ENCODE results near the gene VPS26C.
"Not testable (repeated sequence)": the region's sequence is repeated elsewhere in the genome, so short reads cannot be mapped to it uniquely, and the experiment has no call there.

VPS26C gene

DNA sequence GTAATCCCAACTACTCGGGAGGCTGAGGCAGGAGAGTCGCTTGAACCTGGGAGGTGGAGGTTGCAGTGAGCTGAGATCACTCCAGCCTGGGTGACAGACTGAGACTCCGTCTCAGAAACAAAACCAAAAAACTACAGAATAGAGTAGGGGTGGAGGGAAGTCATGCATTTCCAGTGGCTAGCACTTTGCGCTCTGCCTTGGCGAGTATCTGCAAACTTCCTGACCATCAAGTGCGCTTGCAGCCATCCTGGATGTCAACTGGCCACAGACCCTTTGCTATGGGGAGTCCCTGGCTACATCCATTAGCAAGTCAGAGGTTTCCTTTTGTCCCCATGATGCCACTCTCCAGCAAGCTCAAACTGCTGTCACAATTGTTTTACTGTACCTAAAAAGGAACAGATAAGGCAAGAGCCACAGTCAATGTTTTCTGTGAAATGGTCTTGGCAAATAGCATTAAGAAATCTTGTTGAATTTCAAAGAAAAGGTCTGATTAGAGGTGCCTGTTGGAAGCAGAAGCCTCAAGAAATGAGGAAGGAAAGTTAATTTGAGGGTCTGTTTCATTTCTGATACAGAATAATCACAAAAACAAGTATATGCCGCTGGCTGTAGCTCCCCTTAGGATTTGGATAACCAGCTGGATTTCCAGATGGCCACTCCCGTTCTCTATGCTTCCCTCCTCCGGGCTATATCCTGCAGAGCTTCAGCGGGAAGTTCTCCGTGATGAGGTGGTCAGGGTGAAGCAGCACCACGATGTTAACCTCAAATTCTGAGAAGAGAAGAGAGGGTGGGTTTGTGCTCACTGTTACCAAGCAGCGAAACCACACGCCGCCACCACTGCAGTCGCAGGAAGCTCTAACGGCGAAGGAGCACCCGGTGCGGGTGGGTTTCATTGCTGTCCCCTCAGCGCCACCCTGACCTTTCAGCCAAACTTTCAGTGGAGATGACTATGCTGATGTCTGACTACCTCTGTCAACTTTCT lies 42.0 kb downstream of the VPS26C start:
- TF ChIP-seq, protein P1, sequence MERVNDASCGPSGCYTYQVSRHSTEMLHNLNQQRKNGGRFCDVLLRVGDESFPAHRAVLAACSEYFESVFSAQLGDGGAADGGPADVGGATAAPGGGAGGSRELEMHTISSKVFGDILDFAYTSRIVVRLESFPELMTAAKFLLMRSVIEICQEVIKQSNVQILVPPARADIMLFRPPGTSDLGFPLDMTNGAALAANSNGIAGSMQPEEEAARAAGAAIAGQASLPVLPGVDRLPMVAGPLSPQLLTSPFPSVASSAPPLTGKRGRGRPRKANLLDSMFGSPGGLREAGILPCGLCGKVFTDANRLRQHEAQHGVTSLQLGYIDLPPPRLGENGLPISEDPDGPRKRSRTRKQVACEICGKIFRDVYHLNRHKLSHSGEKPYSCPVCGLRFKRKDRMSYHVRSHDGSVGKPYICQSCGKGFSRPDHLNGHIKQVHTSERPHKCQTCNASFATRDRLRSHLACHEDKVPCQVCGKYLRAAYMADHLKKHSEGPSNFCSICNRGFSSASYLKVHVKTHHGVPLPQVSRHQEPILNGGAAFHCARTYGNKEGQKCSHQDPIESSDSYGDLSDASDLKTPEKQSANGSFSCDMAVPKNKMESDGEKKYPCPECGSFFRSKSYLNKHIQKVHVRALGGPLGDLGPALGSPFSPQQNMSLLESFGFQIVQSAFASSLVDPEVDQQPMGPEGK (CRISPR knock-in tag; IDR thresholded peaks at IDR 0.05; ENCODE audit: borderline replicate concordance), result no peak
- no peak for TF ChIP-seq ZFP3 (CRISPR knock-in tag; IDR thresholded peaks at IDR 0.05)
- TF ChIP-seq ZNF565 (CRISPR knock-in tag; conservative IDR thresholded peaks at IDR 0.05; ENCODE audit: low read depth), result no peak
- TF ChIP-seq, protein P2, sequence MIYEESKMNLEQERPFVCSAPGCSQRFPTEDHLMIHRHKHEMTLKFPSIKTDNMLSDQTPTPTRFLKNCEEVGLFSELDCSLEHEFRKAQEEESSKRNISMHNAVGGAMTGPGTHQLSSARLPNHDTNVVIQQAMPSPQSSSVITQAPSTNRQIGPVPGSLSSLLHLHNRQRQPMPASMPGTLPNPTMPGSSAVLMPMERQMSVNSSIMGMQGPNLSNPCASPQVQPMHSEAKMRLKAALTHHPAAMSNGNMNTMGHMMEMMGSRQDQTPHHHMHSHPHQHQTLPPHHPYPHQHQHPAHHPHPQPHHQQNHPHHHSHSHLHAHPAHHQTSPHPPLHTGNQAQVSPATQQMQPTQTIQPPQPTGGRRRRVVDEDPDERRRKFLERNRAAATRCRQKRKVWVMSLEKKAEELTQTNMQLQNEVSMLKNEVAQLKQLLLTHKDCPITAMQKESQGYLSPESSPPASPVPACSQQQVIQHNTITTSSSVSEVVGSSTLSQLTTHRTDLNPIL (CRISPR knock-in tag; IDR thresholded peaks at IDR 0.05; ENCODE audit: low read depth), result no peak
- no peak for ATAC-seq

DNA sequence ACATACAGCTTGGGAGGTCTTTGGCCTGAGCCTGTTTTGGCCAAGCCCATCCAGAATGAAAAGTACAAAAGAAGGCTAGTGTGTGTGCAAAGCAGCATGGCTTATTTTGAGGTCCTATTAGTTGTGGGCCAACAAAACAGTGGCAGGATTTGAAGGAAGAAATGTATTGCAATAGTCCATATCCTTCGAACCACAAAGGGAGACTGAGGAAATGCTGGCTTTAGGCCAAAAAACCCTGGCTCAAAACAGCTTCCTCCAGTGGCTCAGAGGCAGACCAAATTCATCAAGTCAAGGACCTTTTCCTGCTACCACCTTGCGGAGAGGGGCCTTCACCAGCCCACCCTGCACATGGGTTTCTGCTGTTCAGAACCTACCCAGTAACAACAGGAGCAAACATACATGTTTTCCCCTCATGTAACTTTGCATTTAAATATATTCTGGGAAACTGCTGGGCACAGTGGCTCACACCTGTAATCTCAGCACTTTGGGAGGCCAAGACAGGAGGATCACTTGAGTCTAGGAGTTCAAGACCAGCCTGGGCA lies 43.3 kb downstream of the VPS26C start:
- TF ChIP-seq ESRRG (CRISPR knock-in tag; IDR thresholded peaks at IDR 0.05), result no peak
- TF ChIP-seq, protein P3, sequence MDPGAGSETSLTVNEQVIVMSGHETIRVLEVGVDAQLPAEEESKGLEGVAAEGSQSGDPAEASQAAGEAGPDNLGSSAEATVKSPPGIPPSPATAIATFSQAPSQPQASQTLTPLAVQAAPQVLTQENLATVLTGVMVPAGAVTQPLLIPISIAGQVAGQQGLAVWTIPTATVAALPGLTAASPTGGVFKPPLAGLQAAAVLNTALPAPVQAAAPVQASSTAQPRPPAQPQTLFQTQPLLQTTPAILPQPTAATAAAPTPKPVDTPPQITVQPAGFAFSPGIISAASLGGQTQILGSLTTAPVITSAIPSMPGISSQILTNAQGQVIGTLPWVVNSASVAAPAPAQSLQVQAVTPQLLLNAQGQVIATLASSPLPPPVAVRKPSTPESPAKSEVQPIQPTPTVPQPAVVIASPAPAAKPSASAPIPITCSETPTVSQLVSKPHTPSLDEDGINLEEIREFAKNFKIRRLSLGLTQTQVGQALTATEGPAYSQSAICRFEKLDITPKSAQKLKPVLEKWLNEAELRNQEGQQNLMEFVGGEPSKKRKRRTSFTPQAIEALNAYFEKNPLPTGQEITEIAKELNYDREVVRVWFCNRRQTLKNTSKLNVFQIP (CRISPR knock-in tag; IDR thresholded peaks at IDR 0.05; ENCODE audit: borderline replicate concordance, low read depth), result no peak
- TF ChIP-seq, protein P4, sequence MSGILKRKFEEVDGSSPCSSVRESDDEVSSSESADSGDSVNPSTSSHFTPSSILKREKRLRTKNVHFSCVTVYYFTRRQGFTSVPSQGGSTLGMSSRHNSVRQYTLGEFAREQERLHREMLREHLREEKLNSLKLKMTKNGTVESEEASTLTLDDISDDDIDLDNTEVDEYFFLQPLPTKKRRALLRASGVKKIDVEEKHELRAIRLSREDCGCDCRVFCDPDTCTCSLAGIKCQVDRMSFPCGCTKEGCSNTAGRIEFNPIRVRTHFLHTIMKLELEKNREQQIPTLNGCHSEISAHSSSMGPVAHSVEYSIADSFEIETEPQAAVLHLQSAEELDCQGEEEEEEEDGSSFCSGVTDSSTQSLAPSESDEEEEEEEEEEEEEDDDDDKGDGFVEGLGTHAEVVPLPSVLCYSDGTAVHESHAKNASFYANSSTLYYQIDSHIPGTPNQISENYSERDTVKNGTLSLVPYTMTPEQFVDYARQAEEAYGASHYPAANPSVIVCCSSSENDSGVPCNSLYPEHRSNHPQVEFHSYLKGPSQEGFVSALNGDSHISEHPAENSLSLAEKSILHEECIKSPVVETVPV (CRISPR knock-in tag; IDR thresholded peaks at IDR 0.05), result no peak
- no peak for TF ChIP-seq BACH2 (CRISPR knock-in tag; IDR thresholded peaks at IDR 0.05; ENCODE audit: borderline replicate concordance)
- ATAC-seq, result no peak

DNA sequence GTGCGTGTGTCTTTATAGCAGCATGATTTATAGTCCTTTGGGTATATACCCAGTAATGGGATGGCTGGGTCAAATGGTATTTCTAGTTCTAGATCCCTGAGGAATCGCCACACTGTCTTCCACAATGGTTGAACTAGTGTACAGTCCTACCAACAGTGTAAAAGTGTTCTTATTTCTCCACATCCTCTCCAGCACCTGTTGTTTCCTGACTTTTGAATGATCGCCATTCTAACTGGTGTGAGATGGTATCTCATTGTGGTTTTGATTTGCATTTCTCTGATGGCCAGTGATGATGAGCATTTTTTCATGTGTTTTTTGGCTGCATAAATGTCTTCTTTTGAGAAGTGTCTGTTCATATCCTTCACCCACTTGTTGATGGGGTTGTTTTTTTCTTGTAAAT lies 44.9 kb downstream of the VPS26C start:
- not testable (repeated sequence) for ATAC-seq

DNA sequence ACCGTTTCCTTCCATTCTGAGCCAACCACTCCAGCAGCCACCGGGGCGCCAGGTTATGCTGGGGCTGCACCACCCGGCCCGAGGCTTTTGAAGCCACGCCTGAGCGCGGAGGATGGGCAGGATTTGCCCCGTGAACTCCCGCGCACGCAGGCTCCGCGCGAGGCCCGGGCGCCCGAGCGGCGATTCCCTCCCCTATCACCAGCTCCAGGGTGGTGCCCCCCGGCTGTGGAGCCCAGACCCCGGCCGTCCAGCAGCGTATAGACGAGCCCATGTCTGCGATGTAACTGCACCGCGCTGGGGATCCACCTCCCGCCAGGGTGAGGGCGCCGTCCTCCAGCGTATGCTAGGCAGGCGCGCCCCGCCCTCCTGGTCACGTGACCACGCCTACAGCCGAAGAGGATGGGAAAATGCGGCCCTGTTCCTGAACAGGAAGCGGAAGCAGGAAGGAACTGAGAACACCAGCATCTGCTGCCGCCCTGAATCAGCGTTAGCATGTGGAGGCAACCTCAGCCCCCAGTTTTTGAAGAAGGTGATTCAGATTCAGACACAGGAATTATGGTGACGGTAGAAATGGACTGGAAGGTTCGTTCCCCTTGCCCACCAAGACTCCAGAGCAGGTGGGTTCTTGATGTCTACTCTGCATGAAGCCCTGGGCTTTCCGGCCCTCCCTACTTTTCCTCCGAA lies 46.0 kb downstream of the VPS26C start:
- ATAC-seq, result peak; percentile 92
- TF ChIP-seq ZC3H10 (CRISPR knock-in tag; IDR thresholded peaks at IDR 0.05) (no peak), ARNTL (CRISPR knock-in tag; IDR thresholded peaks at IDR 0.05; ENCODE audit: borderline replicate concordance, low read depth) (no peak), GLIS3 (CRISPR knock-in tag; IDR thresholded peaks at IDR 0.05) (peak; percentile 32; the same call in 1 of the 2 replicates), TCF4 (CRISPR knock-in tag; IDR thresholded peaks at IDR 0.05; ENCODE audit: borderline replicate concordance) (peak; percentile 19; the same call in 1 of the 2 replicates), TOX (CRISPR knock-in tag; IDR thresholded peaks at IDR 0.05; ENCODE audit: borderline replicate concordance) (no peak), ESRRG (CRISPR knock-in tag; IDR thresholded peaks at IDR 0.05) (peak; percentile 21; the same call in 1 of the 2 replicates), PPARA (CRISPR knock-in tag; IDR thresholded peaks at IDR 0.05; ENCODE audit: borderline replicate concordance) (no peak), ZFP3 (CRISPR knock-in tag; IDR thresholded peaks at IDR 0.05) (peak; percentile 85), CSDC2 (CRISPR knock-in tag; IDR thresholded peaks at IDR 0.05) (0 out of 2 replicates have a peak, but pooled peaks have one; percentile 61), BACH2 (CRISPR knock-in tag; IDR thresholded peaks at IDR 0.05; ENCODE audit: borderline replicate concordance) (no peak), ZNF70 (CRISPR knock-in tag; IDR thresholded peaks at IDR 0.05) (no peak; the same call in 1 of the 2 replicates)
- TF ChIP-seq, protein P5, sequence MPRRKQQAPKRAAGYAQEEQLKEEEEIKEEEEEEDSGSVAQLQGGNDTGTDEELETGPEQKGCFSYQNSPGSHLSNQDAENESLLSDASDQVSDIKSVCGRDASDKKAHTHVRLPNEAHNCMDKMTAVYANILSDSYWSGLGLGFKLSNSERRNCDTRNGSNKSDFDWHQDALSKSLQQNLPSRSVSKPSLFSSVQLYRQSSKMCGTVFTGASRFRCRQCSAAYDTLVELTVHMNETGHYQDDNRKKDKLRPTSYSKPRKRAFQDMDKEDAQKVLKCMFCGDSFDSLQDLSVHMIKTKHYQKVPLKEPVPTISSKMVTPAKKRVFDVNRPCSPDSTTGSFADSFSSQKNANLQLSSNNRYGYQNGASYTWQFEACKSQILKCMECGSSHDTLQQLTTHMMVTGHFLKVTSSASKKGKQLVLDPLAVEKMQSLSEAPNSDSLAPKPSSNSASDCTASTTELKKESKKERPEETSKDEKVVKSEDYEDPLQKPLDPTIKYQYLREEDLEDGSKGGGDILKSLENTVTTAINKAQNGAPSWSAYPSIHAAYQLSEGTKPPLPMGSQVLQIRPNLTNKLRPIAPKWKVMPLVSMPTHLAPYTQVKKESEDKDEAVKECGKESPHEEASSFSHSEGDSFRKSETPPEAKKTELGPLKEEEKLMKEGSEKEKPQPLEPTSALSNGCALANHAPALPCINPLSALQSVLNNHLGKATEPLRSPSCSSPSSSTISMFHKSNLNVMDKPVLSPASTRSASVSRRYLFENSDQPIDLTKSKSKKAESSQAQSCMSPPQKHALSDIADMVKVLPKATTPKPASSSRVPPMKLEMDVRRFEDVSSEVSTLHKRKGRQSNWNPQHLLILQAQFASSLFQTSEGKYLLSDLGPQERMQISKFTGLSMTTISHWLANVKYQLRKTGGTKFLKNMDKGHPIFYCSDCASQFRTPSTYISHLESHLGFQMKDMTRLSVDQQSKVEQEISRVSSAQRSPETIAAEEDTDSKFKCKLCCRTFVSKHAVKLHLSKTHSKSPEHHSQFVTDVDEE (CRISPR knock-in tag; IDR thresholded peaks at IDR 0.05), result peak; percentile 33; the same call in 1 of the 2 replicates
- TF ChIP-seq, protein P1 (CRISPR knock-in tag; IDR thresholded peaks at IDR 0.05; ENCODE audit: borderline replicate concordance), result no peak
- TF ChIP-seq, protein P4 (CRISPR knock-in tag; IDR thresholded peaks at IDR 0.05), result peak; percentile 51; the same call in 1 of the 2 replicates
- TF ChIP-seq, protein P2 (CRISPR knock-in tag; IDR thresholded peaks at IDR 0.05; ENCODE audit: low read depth), result no peak
